Suppressor macrophage treated with lipopolysaccharide for 1 hour (primary cell): ENCODE data around the gene OPN4.

Experiments
- DNase-seq, 3 donors: peaks; one replicate each; pipeline ENCODE4 v3.0.0-alpha.2; 2020 to 2022

The OPN4 gene

DNA sequence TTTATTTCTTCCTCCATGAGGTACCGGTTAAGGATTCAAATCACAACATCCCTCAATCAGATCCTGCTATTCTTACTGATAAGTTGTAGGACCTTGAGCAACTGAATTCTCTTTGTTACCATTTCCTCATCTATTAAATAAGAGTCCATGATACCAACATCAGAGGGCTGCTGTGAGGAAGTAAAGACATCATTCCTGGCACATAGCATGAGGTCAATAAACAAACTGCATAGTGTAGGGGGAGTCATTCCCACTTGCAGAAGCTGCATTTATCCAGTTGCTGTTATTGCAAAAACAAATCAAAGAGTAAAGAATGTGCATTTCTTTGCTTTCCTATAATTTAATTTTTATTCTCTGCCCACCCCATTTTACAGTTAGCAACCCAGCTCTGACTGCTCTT lies 50.8 kb downstream of the OPN4 start:
- DNase-seq, result no peak

GRCh38 chr10:86705905-86706304 lies 51.6 kb downstream of the OPN4 start:
- DNase-seq, result no peak

DNA sequence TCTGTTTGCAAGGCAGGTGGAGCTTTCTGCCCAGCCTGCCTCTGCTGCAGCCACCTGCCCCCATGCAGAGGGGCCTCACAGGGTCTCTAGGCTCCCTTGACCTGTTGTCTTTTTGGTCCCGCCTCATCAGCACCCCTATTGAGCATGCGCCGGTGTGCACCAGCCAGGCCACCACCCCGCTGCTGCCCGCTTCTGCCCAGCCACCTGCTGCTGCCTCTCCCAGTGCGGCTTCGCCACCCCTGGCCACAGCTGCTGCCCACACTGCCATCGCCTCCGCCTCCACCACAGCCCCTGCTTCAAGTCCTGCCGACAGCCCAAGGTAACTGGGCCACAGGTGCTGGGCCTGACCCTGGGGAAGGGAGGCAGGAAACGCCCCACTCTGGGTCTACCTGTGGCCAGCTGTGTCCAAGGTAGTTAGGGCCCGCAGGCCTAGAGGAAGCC lies 52.1 kb downstream of the OPN4 start:
- DNase-seq, result no peak

- DNase-seq, result no peak
Measured at GRCh38 chr10:86706977-86707376, 52.6 kb downstream of the OPN4 start.

DNA sequence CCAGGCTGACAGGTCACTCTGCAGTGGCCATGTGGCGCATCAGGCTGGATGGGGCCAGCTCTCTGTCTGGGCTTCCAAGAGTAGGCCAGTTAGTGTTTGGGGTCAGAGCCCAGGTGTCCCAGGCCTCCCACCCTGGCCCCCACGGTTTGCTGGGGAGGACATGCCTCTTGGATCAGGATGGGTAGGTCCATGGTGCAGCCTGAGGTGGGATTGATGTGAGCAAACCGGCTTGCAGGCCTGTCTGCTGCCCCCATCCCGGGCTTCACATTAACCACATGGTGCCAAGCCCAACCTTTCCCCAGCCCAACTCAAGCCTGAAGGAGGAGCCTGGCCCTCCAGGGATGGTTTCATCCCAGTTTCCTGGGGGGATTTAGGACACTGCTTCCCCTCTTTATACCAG lies 53.2 kb downstream of the OPN4 start:
- no peak for DNase-seq

- no peak for DNase-seq
Measured at GRCh38 chr10:86708068-86708782, 53.9 kb downstream of the OPN4 start.

GRCh38 chr10:86708783-86709380 lies 54.5 kb downstream of the OPN4 start:
- DNase-seq, result no peak

DNA sequence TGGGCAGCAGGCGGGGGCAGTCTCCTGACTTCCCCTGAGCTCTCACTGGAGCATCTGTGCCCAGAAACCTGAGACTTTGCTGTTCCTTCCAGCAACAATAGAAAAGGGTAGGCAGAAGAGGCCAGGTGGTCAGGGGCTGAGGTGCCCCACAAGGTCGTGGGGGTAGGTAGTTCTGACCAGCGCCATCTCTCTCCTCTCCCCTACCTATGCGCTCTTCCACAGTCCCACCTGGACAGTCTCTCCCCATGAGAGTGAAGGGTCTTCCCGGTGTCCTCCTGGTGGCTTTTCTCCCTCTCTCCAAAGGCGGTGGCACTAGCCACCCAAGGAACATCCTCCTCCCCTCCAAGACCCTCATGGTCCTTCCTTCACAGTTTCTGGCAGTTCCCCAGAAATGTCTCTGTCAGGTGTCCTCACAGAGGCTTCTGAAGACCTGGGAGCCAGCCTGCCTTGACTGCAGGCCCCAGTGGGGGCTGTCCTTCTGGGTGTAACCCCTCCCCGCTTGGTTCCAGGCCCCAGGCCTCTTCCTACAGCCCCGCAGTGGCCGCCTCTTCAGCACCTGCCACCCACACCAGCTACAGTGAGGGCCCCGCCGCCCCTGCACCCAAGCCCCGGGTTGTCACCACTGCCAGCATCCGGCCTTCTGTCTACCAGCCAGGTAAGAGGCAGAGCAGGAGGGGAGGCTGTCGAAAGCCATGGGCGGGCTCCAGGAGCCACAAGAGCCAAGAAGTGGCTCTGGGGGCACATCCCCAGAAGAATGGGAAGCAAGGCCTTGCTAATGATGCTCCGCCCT lies 55.2 kb downstream of the OPN4 start:
- DNase-seq, result no peak

- DNase-seq, result peak; percentile 91 to 96 (median 94)
Measured at GRCh38 chr10:86710987-86711512, 56.7 kb downstream of the OPN4 start.

GRCh38 chr10:86711513-86712316 lies 57.4 kb downstream of the OPN4 start:
- DNase-seq, result peak; percentile 27 to 62 (median 41)

- peak in 2 of 3 donors; percentile 9 to 28 for DNase-seq
Measured at GRCh38 chr10:86712317-86712707, 58.0 kb downstream of the OPN4 start.

- DNase-seq, result no peak
Measured at GRCh38 chr10:86715156-86715795, 60.9 kb downstream of the OPN4 start.

- no peak for DNase-seq
Measured at GRCh38 chr10:86715836-86716235, 61.5 kb downstream of the OPN4 start.
